HepG2 (cell line): ENCODE results near the gene FAM118B. TPM values are rescaled to one million over a fixed set of nuclear protein-coding genes. Genes with fewer than 3 reads are reported as not detected.

Experiments
- BCLAF1 ChIP-seq: fragments of 450-650 bp; IDR thresholded peaks from 2 replicates; pipeline ENCODE4 v1.6.1; 2017; ENCODE audit warnings: mild to moderate bottlenecking
- CCAR2 ChIP-seq: fragments of 200-400 bp; formaldehyde crosslinking; optimal IDR thresholded peaks from 2 replicates; pipeline ENCODE3; 2018; ENCODE audit warnings: low read depth, mild to moderate bottlenecking, low read length, moderate library complexity
- FOXA1 ChIP-seq, 2 experiments: fragments of 450-650 bp in 1 of 2; sonication (generic) in 1 of 2; formaldehyde crosslinking in 1 of 2; IDR thresholded peaks; 2 replicates each; pipeline versions ENCODE4 v1.4.0 to v1.6.1; 2016 to 2020; ENCODE audit warnings: missing genetic modification reagents in 1 of 2
- GATAD2A ChIP-seq: IDR thresholded peaks from 2 replicates; pipeline ENCODE4 v1.6.1; 2016
- HDAC1 ChIP-seq: sonication (generic); formaldehyde crosslinking; IDR thresholded peaks from 2 replicates; pipeline ENCODE4 v1.5.1; 2020; ENCODE audit warnings: mild to moderate bottlenecking, missing genetic modification reagents
- MED13 ChIP-seq: sonication (generic); formaldehyde crosslinking; IDR thresholded peaks from 2 replicates; pipeline ENCODE4 v1.5.0; 2020; ENCODE audit warnings: missing genetic modification reagents
- MEF2D ChIP-seq: sonication (generic); formaldehyde crosslinking; IDR thresholded peaks from 2 replicates; pipeline ENCODE4 v1.5.1; 2020; ENCODE audit warnings: mild to moderate bottlenecking, missing genetic modification reagents
- MLXIP ChIP-seq: sonication (generic); formaldehyde crosslinking; IDR thresholded peaks from 2 replicates; pipeline ENCODE4 v1.9.0; 2021; ENCODE audit warnings: missing genetic modification reagents, borderline replicate concordance
- NKX3-1 ChIP-seq: sonication (generic); formaldehyde crosslinking; IDR thresholded peaks from 2 replicates; pipeline ENCODE4 v1.5.0; 2020; ENCODE audit warnings: missing genetic modification reagents
- SPEN ChIP-seq: sonication (generic); formaldehyde crosslinking; IDR thresholded peaks from 2 replicates; pipeline ENCODE4 v1.5.1; 2020; ENCODE audit warnings: low read depth, mild to moderate bottlenecking, missing genetic modification reagents
- SUZ12 ChIP-seq: fragments of 150-350 bp; IDR thresholded peaks from 2 replicates; pipeline ENCODE4 v1.6.1; 2014; ENCODE audit warnings: low read depth, low read length
- TBX2 ChIP-seq: sonication (generic); formaldehyde crosslinking; IDR thresholded peaks from 2 replicates; pipeline ENCODE4 v1.5.0; 2020; ENCODE audit warnings: missing genetic modification reagents, mild to moderate bottlenecking, borderline replicate concordance
- TFAP4 ChIP-seq: sonication (generic); IDR thresholded peaks from 2 replicates; pipeline ENCODE4 v1.6.1; 2016; ENCODE audit warnings: low read depth, borderline replicate concordance
- TOE1 ChIP-seq: sonication (generic); formaldehyde crosslinking; IDR thresholded peaks from 2 replicates; pipeline ENCODE4 v1.4.0; 2020; ENCODE audit warnings: mild to moderate bottlenecking, missing genetic modification reagents
- ZBTB14 ChIP-seq: sonication (generic); formaldehyde crosslinking; IDR thresholded peaks from 2 replicates; pipeline ENCODE4 v1.4.0; 2020; ENCODE audit warnings: missing genetic modification reagents
- ZNF20 ChIP-seq: sonication (generic); formaldehyde crosslinking; IDR thresholded peaks from 2 replicates; pipeline ENCODE4 v1.4.0; 2020; ENCODE audit warnings: mild to moderate bottlenecking, moderate library complexity, missing genetic modification reagents
- ZNF329 ChIP-seq: sonication (generic); formaldehyde crosslinking; IDR thresholded peaks from 2 replicates; pipeline ENCODE4 v1.9.0; 2021; ENCODE audit warnings: low read depth, mild to moderate bottlenecking, missing genetic modification reagents
- ZNF552 ChIP-seq: sonication (generic); formaldehyde crosslinking; IDR thresholded peaks from 2 replicates; pipeline ENCODE4 v1.9.0; 2022; ENCODE audit warnings: missing genetic modification reagents, mild to moderate bottlenecking, borderline replicate concordance
- ZNF558 ChIP-seq: sonication (generic); formaldehyde crosslinking; IDR thresholded peaks from 2 replicates; pipeline ENCODE4 v1.9.0; 2022; ENCODE audit warnings: mild to moderate bottlenecking, missing genetic modification reagents, borderline replicate concordance
- ZNF670 ChIP-seq: sonication (generic); formaldehyde crosslinking; IDR thresholded peaks from 2 replicates; pipeline ENCODE4 v1.8.0; 2022; ENCODE audit warnings: mild to moderate bottlenecking, missing genetic modification reagents, borderline replicate concordance
- ZNF772 ChIP-seq: sonication (generic); formaldehyde crosslinking; IDR thresholded peaks from 2 replicates; pipeline ENCODE4 v1.5.0; 2020; ENCODE audit warnings: mild to moderate bottlenecking, missing genetic modification reagents
- polyA plus RNA-seq, 8 experiments: library from polyadenylated mRNA; depleted of rRNA in 3 of 8; stranded (reverse) in 7 of 8; unstranded in 1 of 8; fragments of >200 nt; fragmentation: Illumina TruSeq in 4 of 8; extraction: Trizol in 4 of 8; gene quantifications; 2 replicates each; pipeline versions ENCODE4 v1.2.1 to v1.2.3, GENCODE V29; 2011 to 2016; ENCODE audit warnings: low read depth in 4 of 8, missing spikeins in 1 of 8, mixed read lengths in 1 of 8; ENCODE audit not compliant: insufficient read depth in 1 of 8
- total RNA-seq, 5 experiments: library from RNA; depleted of rRNA; stranded (reverse); fragments of >200 nt; fragmentation: Illumina TruSeq; extraction: Trizol; gene quantifications; 2 replicates each; pipeline ENCODE4 v1.2.3, GENCODE V29; 2016; ENCODE audit warnings: low read depth in 1 of 5

FAM118B gene
- total and polyA plus RNA-seq, 2 of the 13 experiments (the other 11 are each of a cell fraction or from before 2014, with no cell fraction given), result 10.2 to 25.7 TPM

GRCh38 chr11:126268708-126269579 is 57.4 kb downstream of the FAM118B start, which contains the start of the genes FOXRED1 and SRPRA (continued):
- no peak for TF ChIP-seq ZBTB14
- TF ChIP-seq ZNF552 (CRISPR knock-in tag), result no peak
- peak; percentile 32; the same call in 1 of the 2 replicates for TF ChIP-seq TBX2
- TF ChIP-seq TFAP4, result 0 out of 2 replicates have a peak, but pooled peaks have one; percentile 26
- TF ChIP-seq NKX3-1 (CRISPR knock-in tag), result peak; percentile 60; the same call in 1 of the 2 replicates
- no peak for TF ChIP-seq CCAR2
- TF ChIP-seq HDAC1 (CRISPR knock-in tag), result peak; percentile 99
- TF ChIP-seq MLXIP (CRISPR knock-in tag), result no peak
- peak; percentile 60; the same call in 1 of the 2 replicates for TF ChIP-seq ZNF558 (CRISPR knock-in tag)
- peak; percentile 91 for TF ChIP-seq SPEN (CRISPR knock-in tag)
- TF ChIP-seq MEF2D (CRISPR knock-in tag), result no peak
- no peak for TF ChIP-seq BCLAF1
- no peak for TF ChIP-seq ZNF20 (CRISPR knock-in tag)
- no peak for TF ChIP-seq MED13
- TF ChIP-seq TOE1 (CRISPR knock-in tag), result no peak
- no peak for TF ChIP-seq FOXA1 (IDR thresholded peaks at IDR 0.05)
- TF ChIP-seq FOXA1 (CRISPR knock-in tag; IDR thresholded peaks at IDR 0.05), result no peak
- TF ChIP-seq ZNF670, result peak; percentile 95; the same call in 1 of the 2 replicates
- TF ChIP-seq ZNF772 (CRISPR knock-in tag), result peak; percentile 67; the same call in 1 of the 2 replicates
- peak; percentile 26; the same call in 1 of the 2 replicates for TF ChIP-seq GATAD2A
- no peak for TF ChIP-seq ZNF329 (CRISPR knock-in tag)
- TF ChIP-seq SUZ12, result no peak
